ENCODE data around the gene AP2B1.
A peak's percentile ranks its signal among the peaks of the same experiment; 100 is the strongest.

AP2B1 gene

GRCh38 chr17:35752471-35752870, 165.3 kb downstream of the AP2B1 start:
- Histone ChIP-seq H3K4me2 (ENCODE audit: low read length) (no peak overlapping the region), H4K5ac (ENCODE audit: low read length) (no peak overlapping the region), H3K27ac (ENCODE audit: low read depth, low read length) (no peak overlapping the region), H3K79me1 (ENCODE audit: low read length) (no peaks in the 10 kb centered on the region), H2BK120ac (ENCODE audit: low read depth, low read length) (no peak overlapping the region), H3K23ac (ENCODE audit: low read length) (no peak overlapping the region), H3K56ac (ENCODE audit: low read length) (no peak overlapping the region), H3K79me2 (ENCODE audit: control insufficient read depth, insufficient read depth, low read length) (no peaks in the 10 kb centered on the region), H3K27me3 (ENCODE audit: insufficient read depth, low read length, poor library complexity) (no peaks in the 10 kb centered on the region), H3K18ac (ENCODE audit: low read length) (no peak overlapping the region), H3K4me1 (ENCODE audit: control insufficient read depth, low read depth, low read length) (no peaks in the 10 kb centered on the region), H4K8ac (ENCODE audit: low read depth, low read length) (no peak overlapping the region), H2BK5ac (ENCODE audit: low read length) (no peak overlapping the region), H3K4me3 (ENCODE audit: low read length) (no peak overlapping the region), H3K9ac (ENCODE audit: low read length) (no peak overlapping the region), H2BK15ac (replicated peaks; ENCODE audit: low read depth) (no peak overlapping the region), H3K36me3 (ENCODE audit: control insufficient read depth, insufficient read depth, low read length) (no peaks in the 10 kb centered on the region), H3K4ac (ENCODE audit: low read depth, low read length) (no peak overlapping the region), H2AK5ac (ENCODE audit: low read length) (no peak overlapping the region)
- no CpG with 5 or more reads among the region's 16 CpGs for WGBS (ENCODE audit: extremely low coverage, insufficient coverage, low lambda C conversion rate)
- DNase-seq = no peak

DNA sequence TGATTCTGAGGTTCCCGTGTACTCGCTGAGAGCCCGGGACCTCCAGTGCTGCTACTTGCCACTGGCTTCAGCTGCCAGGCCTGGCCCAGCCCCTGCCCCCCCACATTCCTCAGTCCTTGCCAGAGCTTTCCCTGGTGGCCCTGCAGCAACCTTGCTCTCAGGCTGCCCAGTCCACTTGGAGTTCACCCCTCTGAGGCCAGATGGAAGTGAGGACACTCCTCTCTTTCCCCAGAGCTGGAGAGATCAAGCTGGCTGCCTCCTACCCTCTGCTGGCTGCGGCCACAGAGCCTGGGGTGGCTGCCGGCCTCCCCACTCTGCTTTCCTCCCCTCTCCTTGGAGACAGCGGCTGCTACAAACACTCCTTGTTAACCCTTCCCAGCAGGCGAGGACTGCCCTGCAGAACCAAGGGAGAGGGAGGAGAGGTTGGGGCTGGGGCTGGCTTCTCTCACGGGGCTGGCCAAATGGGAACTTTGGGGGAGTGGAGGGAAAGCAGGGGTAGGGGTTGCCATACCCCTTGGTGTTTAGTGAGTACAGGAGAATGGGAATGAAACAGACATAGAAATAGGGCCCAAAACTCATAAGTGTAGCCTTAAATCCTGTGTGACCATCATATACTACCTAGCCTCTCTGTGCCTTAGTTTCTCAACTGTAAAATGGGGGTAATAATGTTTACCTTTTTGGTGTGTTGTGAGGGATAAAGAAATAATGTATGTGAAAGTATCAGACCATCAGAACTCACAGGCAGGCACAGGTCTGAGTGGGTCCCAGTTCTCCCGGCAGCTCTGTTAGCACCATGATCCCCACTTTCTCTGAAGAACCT, 166.0 kb downstream of the AP2B1 start, which contains the start of gene GAS2L2:
Gene GAS2L2 (minus strand): TSS at position 295 of the 820 bp plus-strand sequence. CDS start 389 bp downstream, outside the sequence.
- no CpG with 5 or more reads among the region's 9 CpGs for WGBS (ENCODE audit: extremely low coverage, insufficient coverage, low lambda C conversion rate)

GRCh38 chr17:35757243-35757642, 170.1 kb downstream of the AP2B1 start:
- no peak overlapping the region for H3K27ac ChIP-seq (ENCODE audit: low read depth, low read length)
- H3K36me3 ChIP-seq (ENCODE audit: control insufficient read depth, insufficient read depth, low read length) = no peaks in the 10 kb centered on the region
- H3K4me3 ChIP-seq (ENCODE audit: low read length) = no peak overlapping the region
- no peak overlapping the region for H3K18ac ChIP-seq (ENCODE audit: low read length)
- no peak overlapping the region for H4K5ac ChIP-seq (ENCODE audit: low read length)
- no peak overlapping the region for H3K23ac ChIP-seq (ENCODE audit: low read length)
- no peak overlapping the region for H3K9ac ChIP-seq (ENCODE audit: low read length)
- DNase-seq = no peak
- no peak overlapping the region for H3K4ac ChIP-seq (ENCODE audit: low read depth, low read length)
- H2BK5ac ChIP-seq (ENCODE audit: low read length) = no peak overlapping the region
- H3K79me1 ChIP-seq (ENCODE audit: low read length) = no peaks in the 10 kb centered on the region
- no peak overlapping the region for H2BK120ac ChIP-seq (ENCODE audit: low read depth, low read length)
- H3K79me2 ChIP-seq (ENCODE audit: control insufficient read depth, insufficient read depth, low read length) = no peaks in the 10 kb centered on the region
- no peak overlapping the region for H2AK5ac ChIP-seq (ENCODE audit: low read length)
- no peak overlapping the region for H3K4me2 ChIP-seq (ENCODE audit: low read length)
- H3K4me1 ChIP-seq (ENCODE audit: control insufficient read depth, low read depth, low read length) = no peaks in the 10 kb centered on the region
- H4K8ac ChIP-seq (ENCODE audit: low read depth, low read length) = no peak overlapping the region
- no peak overlapping the region for H2BK15ac ChIP-seq (replicated peaks; ENCODE audit: low read depth)
- no peaks in the 10 kb centered on the region for H3K27me3 ChIP-seq (ENCODE audit: insufficient read depth, low read length, poor library complexity)
- no peak overlapping the region for H3K56ac ChIP-seq (ENCODE audit: low read length)

More for the DNA sequence above, 166.0 kb downstream of the AP2B1 start, which contains the start of gene GAS2L2:
- no peak within 1 kb of the TSS for H2AK5ac ChIP-seq (ENCODE audit: low read length)
- no peaks in the 10 kb centered on the region for H3K4me1 ChIP-seq (ENCODE audit: control insufficient read depth, low read depth, low read length)
- H3K36me3 ChIP-seq (ENCODE audit: control insufficient read depth, insufficient read depth, low read length) = no peaks in the 10 kb centered on the region
- H3K4me2 ChIP-seq (ENCODE audit: low read length) = no peak within 1 kb of the TSS
- no peaks in the 10 kb centered on the region for H3K79me2 ChIP-seq (ENCODE audit: control insufficient read depth, insufficient read depth, low read length)
- peak within 1 kb of the TSS; percentile 27 for H3K56ac ChIP-seq (ENCODE audit: low read length)
- no peak within 1 kb of the TSS for H2BK5ac ChIP-seq (ENCODE audit: low read length)
- H3K27me3 ChIP-seq (ENCODE audit: insufficient read depth, low read length, poor library complexity) = no peaks in the 10 kb centered on the region
- H4K8ac ChIP-seq (ENCODE audit: low read depth, low read length) = no peak within 1 kb of the TSS
- H3K9ac ChIP-seq (ENCODE audit: low read length) = no peak within 1 kb of the TSS
- no peak within 1 kb of the TSS for H2BK120ac ChIP-seq (ENCODE audit: low read depth, low read length)
- H3K4ac ChIP-seq (ENCODE audit: low read depth, low read length) = no peak within 1 kb of the TSS
- DNase-seq = no peak
- no peak within 1 kb of the TSS for H4K5ac ChIP-seq (ENCODE audit: low read length)
- no peak within 1 kb of the TSS for H3K23ac ChIP-seq (ENCODE audit: low read length)
- no peak within 1 kb of the TSS for H3K27ac ChIP-seq (ENCODE audit: low read depth, low read length)
- no peaks in the 10 kb centered on the region for H3K79me1 ChIP-seq (ENCODE audit: low read length)
- H2BK15ac ChIP-seq (replicated peaks; ENCODE audit: low read depth) = no peak within 1 kb of the TSS
- H3K4me3 ChIP-seq (ENCODE audit: low read length) = no peak within 1 kb of the TSS
- H3K18ac ChIP-seq (ENCODE audit: low read length) = no peak within 1 kb of the TSS

- no peak within 1 kb of the TSS for H2BK5ac ChIP-seq (ENCODE audit: low read length)
- H2BK15ac ChIP-seq (replicated peaks; ENCODE audit: low read depth) = no peak within 1 kb of the TSS
- no peak within 1 kb of the TSS for H3K18ac ChIP-seq (ENCODE audit: low read length)
- H4K8ac ChIP-seq (ENCODE audit: low read depth, low read length) = no peak within 1 kb of the TSS
- H3K79me1 ChIP-seq (ENCODE audit: low read length) = no peaks in the 10 kb centered on the region
- no CpG with 5 or more reads among the region's 1 CpG for WGBS (ENCODE audit: extremely low coverage, insufficient coverage, low lambda C conversion rate)
- H3K23ac ChIP-seq (ENCODE audit: low read length) = no peak within 1 kb of the TSS
- H3K27ac ChIP-seq (ENCODE audit: low read depth, low read length) = no peak within 1 kb of the TSS
- no peak for DNase-seq
- H3K4me2 ChIP-seq (ENCODE audit: low read length) = no peak within 1 kb of the TSS
- no peaks in the 10 kb centered on the region for H3K4me1 ChIP-seq (ENCODE audit: control insufficient read depth, low read depth, low read length)
- no peak within 1 kb of the TSS for H2BK120ac ChIP-seq (ENCODE audit: low read depth, low read length)
- H3K27me3 ChIP-seq (ENCODE audit: insufficient read depth, low read length, poor library complexity) = no peaks in the 10 kb centered on the region
- no peak within 1 kb of the TSS for H3K56ac ChIP-seq (ENCODE audit: low read length)
- H3K4ac ChIP-seq (ENCODE audit: low read depth, low read length) = no peak within 1 kb of the TSS
- no peaks in the 10 kb centered on the region for H3K79me2 ChIP-seq (ENCODE audit: control insufficient read depth, insufficient read depth, low read length)
- H3K4me3 ChIP-seq (ENCODE audit: low read length) = no peak within 1 kb of the TSS
- H3K9ac ChIP-seq (ENCODE audit: low read length) = no peak within 1 kb of the TSS
- no peak within 1 kb of the TSS for H2AK5ac ChIP-seq (ENCODE audit: low read length)
- no peaks in the 10 kb centered on the region for H3K36me3 ChIP-seq (ENCODE audit: control insufficient read depth, insufficient read depth, low read length)
- H4K5ac ChIP-seq (ENCODE audit: low read length) = no peak within 1 kb of the TSS
Measured at GRCh38 chr17:35760587-35760986, 173.5 kb downstream of the AP2B1 start, which contains the start of gene C17orf50. C17orf50 (plus strand) TSS chr17:35760887; CDS start chr17:35760942, 55 bp downstream.

- H3K4me1 ChIP-seq (ENCODE audit: control insufficient read depth, low read depth, low read length) = no peaks in the 10 kb centered on the region
- H3K23ac ChIP-seq (ENCODE audit: low read length) = no peak overlapping the region
- no CpG with 5 or more reads among the region's 5 CpGs for WGBS (ENCODE audit: extremely low coverage, insufficient coverage, low lambda C conversion rate)
- no peaks in the 10 kb centered on the region for H3K27me3 ChIP-seq (ENCODE audit: insufficient read depth, low read length, poor library complexity)
- no peak overlapping the region for H3K56ac ChIP-seq (ENCODE audit: low read length)
- no peak overlapping the region for H2BK5ac ChIP-seq (ENCODE audit: low read length)
- no peak overlapping the region for H3K18ac ChIP-seq (ENCODE audit: low read length)
- H3K4ac ChIP-seq (ENCODE audit: low read depth, low read length) = no peak overlapping the region
- DNase-seq = no peak
- H3K27ac ChIP-seq (ENCODE audit: low read depth, low read length) = no peak overlapping the region
- no peak overlapping the region for H2AK5ac ChIP-seq (ENCODE audit: low read length)
- no peak overlapping the region for H2BK120ac ChIP-seq (ENCODE audit: low read depth, low read length)
- H4K8ac ChIP-seq (ENCODE audit: low read depth, low read length) = no peak overlapping the region
- H3K9ac ChIP-seq (ENCODE audit: low read length) = no peak overlapping the region
- H3K4me2 ChIP-seq (ENCODE audit: low read length) = no peak overlapping the region
- no peaks in the 10 kb centered on the region for H3K79me2 ChIP-seq (ENCODE audit: control insufficient read depth, insufficient read depth, low read length)
- no peak overlapping the region for H3K4me3 ChIP-seq (ENCODE audit: low read length)
- H3K36me3 ChIP-seq (ENCODE audit: control insufficient read depth, insufficient read depth, low read length) = no peaks in the 10 kb centered on the region
- no peak overlapping the region for H4K5ac ChIP-seq (ENCODE audit: low read length)
- H3K79me1 ChIP-seq (ENCODE audit: low read length) = no peaks in the 10 kb centered on the region
- H2BK15ac ChIP-seq (replicated peaks; ENCODE audit: low read depth) = no peak overlapping the region
Measured at GRCh38 chr17:35761601-35762000, 174.5 kb downstream of the AP2B1 start.

GRCh38 chr17:35763767-35764122, 176.6 kb downstream of the AP2B1 start:
- H3K27me3 ChIP-seq (ENCODE audit: insufficient read depth, low read length, poor library complexity) = no peaks in the 10 kb centered on the region
- WGBS (ENCODE audit: extremely low coverage, insufficient coverage, low lambda C conversion rate) = no CpG with 5 or more reads among the region's 17 CpGs
- H4K8ac ChIP-seq (ENCODE audit: low read depth, low read length) = no peak overlapping the region
- H3K4me2 ChIP-seq (ENCODE audit: low read length) = no peak overlapping the region
- no peaks in the 10 kb centered on the region for H3K36me3 ChIP-seq (ENCODE audit: control insufficient read depth, insufficient read depth, low read length)
- H3K23ac ChIP-seq (ENCODE audit: low read length) = no peak overlapping the region
- no peaks in the 10 kb centered on the region for H3K4me1 ChIP-seq (ENCODE audit: control insufficient read depth, low read depth, low read length)
- H2BK15ac ChIP-seq (replicated peaks; ENCODE audit: low read depth) = no peak overlapping the region
- no peak overlapping the region for H3K4me3 ChIP-seq (ENCODE audit: low read length)
- H3K79me1 ChIP-seq (ENCODE audit: low read length) = no peaks in the 10 kb centered on the region
- H4K5ac ChIP-seq (ENCODE audit: low read length) = no peak overlapping the region
- H3K4ac ChIP-seq (ENCODE audit: low read depth, low read length) = no peak overlapping the region
- H3K79me2 ChIP-seq (ENCODE audit: control insufficient read depth, insufficient read depth, low read length) = no peaks in the 10 kb centered on the region
- H3K56ac ChIP-seq (ENCODE audit: low read length) = no peak overlapping the region
- DNase-seq = no peak
- H3K27ac ChIP-seq (ENCODE audit: low read depth, low read length) = no peak overlapping the region
- H3K18ac ChIP-seq (ENCODE audit: low read length) = no peak overlapping the region
- no peak overlapping the region for H2BK120ac ChIP-seq (ENCODE audit: low read depth, low read length)
- no peak overlapping the region for H2AK5ac ChIP-seq (ENCODE audit: low read length)
- no peak overlapping the region for H2BK5ac ChIP-seq (ENCODE audit: low read length)
- H3K9ac ChIP-seq (ENCODE audit: low read length) = no peak overlapping the region

Data from mesendoderm (in vitro differentiated cells).